PC-9 (cell line): ENCODE measurements around the gene LRRC63.

Experiments used
- EZH2 ChIP-seq: fragments of 200-600 bp; sonication (generic); IDR thresholded peaks from 2 replicates; pipeline ENCODE4 v1.8.0; 2017; ENCODE audit warnings: antibody characterized with exemption, low read depth
- TF ChIP-seq, protein P1 (sequence below): fragments of 200-600 bp; sonication (generic); conservative IDR thresholded peaks from 2 replicates; pipeline ENCODE4 v1.6.1; 2017; ENCODE audit warnings: mixed run types, antibody characterized with exemption, mild to moderate bottlenecking, moderate library complexity

- TF ChIP-seq, protein P1, sequence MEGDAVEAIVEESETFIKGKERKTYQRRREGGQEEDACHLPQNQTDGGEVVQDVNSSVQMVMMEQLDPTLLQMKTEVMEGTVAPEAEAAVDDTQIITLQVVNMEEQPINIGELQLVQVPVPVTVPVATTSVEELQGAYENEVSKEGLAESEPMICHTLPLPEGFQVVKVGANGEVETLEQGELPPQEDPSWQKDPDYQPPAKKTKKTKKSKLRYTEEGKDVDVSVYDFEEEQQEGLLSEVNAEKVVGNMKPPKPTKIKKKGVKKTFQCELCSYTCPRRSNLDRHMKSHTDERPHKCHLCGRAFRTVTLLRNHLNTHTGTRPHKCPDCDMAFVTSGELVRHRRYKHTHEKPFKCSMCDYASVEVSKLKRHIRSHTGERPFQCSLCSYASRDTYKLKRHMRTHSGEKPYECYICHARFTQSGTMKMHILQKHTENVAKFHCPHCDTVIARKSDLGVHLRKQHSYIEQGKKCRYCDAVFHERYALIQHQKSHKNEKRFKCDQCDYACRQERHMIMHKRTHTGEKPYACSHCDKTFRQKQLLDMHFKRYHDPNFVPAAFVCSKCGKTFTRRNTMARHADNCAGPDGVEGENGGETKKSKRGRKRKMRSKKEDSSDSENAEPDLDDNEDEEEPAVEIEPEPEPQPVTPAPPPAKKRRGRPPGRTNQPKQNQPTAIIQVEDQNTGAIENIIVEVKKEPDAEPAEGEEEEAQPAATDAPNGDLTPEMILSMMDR: no peak
- TF ChIP-seq EZH2: no peak
Observed at GRCh38 chr13:46315491-46316075, 103.9 kb downstream of the LRRC63 start.
